Right kidney (tissue), 9 donors: ENCODE measurements around the gene PRPS1.
"Not testable (repeated sequence)": the region's sequence is repeated elsewhere in the genome, so short reads cannot be mapped to it uniquely, and the experiment has no call there.

Experiments used
- DNase-seq: peaks from one replicate; pipeline ENCODE4 v3.0.0-alpha.2; 2016
- long read RNA-seq, 8 donors: transcript quantifications; one replicate each; lab custom pipeline, GENCODE V29; 2026

Gene PRPS1
- long read RNA-seq, donor 1, transcript PRPS1-204 (7 exons, 2,152 nt), result major isoform, 19 of 21 reads
- long read RNA-seq, donor 1, partial matches to known transcripts, result 0 of 21 reads
- long read RNA-seq, donor 1, other reads (novel, unspliced or antisense), result 0 of 21 reads
- long read RNA-seq, donor 2, transcript PRPS1-204 (7 exons, 2,152 nt), result major isoform, 11 of 33 reads
- long read RNA-seq, donor 2, partial matches to known transcripts, result 20 of 33 reads
- long read RNA-seq, donor 2, other reads (novel, unspliced or antisense), result 0 of 33 reads
- long read RNA-seq, donor 3, partial matches to known transcripts, result 0 of 4 reads
- long read RNA-seq, donor 3, other reads (novel, unspliced or antisense), result 0 of 4 reads
- long read RNA-seq, donor 4, transcript PRPS1-204 (7 exons, 2,152 nt), result major isoform, 6 of 11 reads
- long read RNA-seq, donor 4, partial matches to known transcripts, result 0 of 11 reads
- long read RNA-seq, donor 4, other reads (novel, unspliced or antisense), result 0 of 11 reads
- long read RNA-seq, donor 5, transcript PRPS1-204 (7 exons, 2,152 nt), result major isoform, 14 of 14 reads
- long read RNA-seq, donor 5, partial matches to known transcripts, result 0 of 14 reads
- long read RNA-seq, donor 5, other reads (novel, unspliced or antisense), result 0 of 14 reads
- long read RNA-seq, donor 6, transcript PRPS1-204 (7 exons, 2,152 nt), result major isoform, 10 of 26 reads
- long read RNA-seq, donor 6, partial matches to known transcripts, result 14 of 26 reads
- long read RNA-seq, donor 6, other reads (novel, unspliced or antisense), result 0 of 26 reads
- long read RNA-seq, donor 7, transcript PRPS1-204 (7 exons, 2,152 nt), result major isoform, 17 of 21 reads
- long read RNA-seq, donor 7, partial matches to known transcripts, result 0 of 21 reads
- long read RNA-seq, donor 7, other reads (novel, unspliced or antisense), result 0 of 21 reads
- long read RNA-seq, donor 8, transcript PRPS1-204 (7 exons, 2,152 nt), result major isoform, 14 of 38 reads
- long read RNA-seq, donor 8, partial matches to known transcripts, result 22 of 38 reads
- long read RNA-seq, donor 8, other reads (novel, unspliced or antisense), result 0 of 38 reads

GRCh38 chrX:107627838-107628661, at the start of gene PRPS1:
TSS of gene PRPS1 (plus strand) at chrX:107628510. CDS start at chrX:107628629, 119 bp downstream.
- peak; percentile 63 for DNase-seq

GRCh38 chrX:107579956-107580355, 48.4 kb upstream of the PRPS1 start:
- DNase-seq, result no peak

GRCh38 chrX:107581923-107582322, 46.4 kb upstream of the PRPS1 start:
- no peak for DNase-seq

- DNase-seq, result no peak
These were observed 39.1 kb upstream of the PRPS1 start for GRCh38 chrX:107589243-107589642.

- no peak for DNase-seq
These were observed 31.7 kb upstream of the PRPS1 start for GRCh38 chrX:107596651-107597050.

- no peak for DNase-seq
These were observed 31.0 kb upstream of the PRPS1 start for GRCh38 chrX:107597264-107597663.

GRCh38 chrX:107597791-107598190, 30.5 kb upstream of the PRPS1 start:
- DNase-seq, result no peak

- no peak for DNase-seq
These were observed 28.9 kb upstream of the PRPS1 start for GRCh38 chrX:107599450-107599861.

- DNase-seq, result no peak
These were observed 27.9 kb upstream of the PRPS1 start for GRCh38 chrX:107600366-107600765.

GRCh38 chrX:107601326-107601725, 27.0 kb upstream of the PRPS1 start:
- DNase-seq, result no peak

GRCh38 chrX:107601759-107602158, 26.6 kb upstream of the PRPS1 start:
- DNase-seq, result no peak

GRCh38 chrX:107602694-107603239, 25.5 kb upstream of the PRPS1 start:
- no peak for DNase-seq

- DNase-seq, result no peak
These were observed 24.7 kb upstream of the PRPS1 start for GRCh38 chrX:107603429-107604159.

- not testable (repeated sequence) for DNase-seq
These were observed 19.2 kb upstream of the PRPS1 start for GRCh38 chrX:107609061-107609460.

GRCh38 chrX:107610667-107611066, 17.6 kb upstream of the PRPS1 start:
- DNase-seq, result no peak

GRCh38 chrX:107619885-107620322, 8.4 kb upstream of the PRPS1 start:
- DNase-seq, result no peak

GRCh38 chrX:107624893-107625292, 3.4 kb upstream of the PRPS1 start:
- DNase-seq, result no peak

- DNase-seq, result no peak
These were observed 2.6 kb upstream of the PRPS1 start for GRCh38 chrX:107625739-107626138.

GRCh38 chrX:107626481-107626880, 1.8 kb upstream of the PRPS1 start:
- DNase-seq, result no peak

- DNase-seq, result no peak
These were observed 1.4 kb upstream of the PRPS1 start for GRCh38 chrX:107626916-107627315.
